Measurements from ENCODE around the gene BHLHA15.

Gene BHLHA15

DNA sequence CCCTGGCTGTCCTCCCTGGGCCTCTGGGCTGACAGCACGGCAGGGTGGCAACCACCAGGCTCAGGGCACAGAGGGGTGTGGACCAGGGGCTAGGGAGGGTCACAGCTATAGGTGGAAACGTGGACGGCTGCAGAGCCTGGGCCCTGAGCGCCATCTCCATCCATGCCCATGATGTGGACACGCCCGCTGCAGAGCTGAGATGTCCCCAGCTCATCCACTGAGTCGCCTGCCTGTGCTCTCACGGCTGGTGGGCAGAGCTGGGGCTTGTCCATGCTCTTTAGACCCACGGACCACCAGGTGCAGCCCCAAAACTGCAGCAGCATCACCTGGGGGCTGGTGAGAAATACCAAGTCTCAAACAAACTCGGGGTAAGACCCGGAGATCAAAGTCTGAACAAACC lies 24.7 kb downstream of the BHLHA15 start:
- no peak overlapping the region for H3K27ac ChIP-seq (ENCODE audit: low read depth, low read length)
- H4K20me1 ChIP-seq (ENCODE audit: low read depth, low read length) = no peaks in the 10 kb centered on the region
- H3F3A ChIP-seq (ENCODE audit: insufficient read depth) = no peaks in the 10 kb centered on the region
- H3K4me2 ChIP-seq (ENCODE audit: low read depth, low read length, poor library complexity, severe bottlenecking) = no peak overlapping the region
- no peaks in the 10 kb centered on the region for H3K9me3 ChIP-seq (ENCODE audit: insufficient read depth, low read length)
- TF ChIP-seq EZH2phosphoT487 (conservative IDR thresholded peaks at IDR 0.05; ENCODE audit: low read length) (no peak), CTCF (IDR thresholded peaks at IDR 0.05; ENCODE audit: insufficient read depth, low read length, poor library complexity, severe bottlenecking) (no peak)
- H3K9ac ChIP-seq (ENCODE audit: low read length) = no peak overlapping the region
- no peak overlapping the region for H3K4me3 ChIP-seq (ENCODE audit: insufficient read depth, low read length, poor library complexity, severe bottlenecking)
- no peaks in the 10 kb centered on the region for H3K79me2 ChIP-seq (ENCODE audit: insufficient read depth, low read length)
- H2AFZ ChIP-seq (ENCODE audit: low read depth, low read length, severe bottlenecking) = no peak overlapping the region
- H3K27me3 ChIP-seq (ENCODE audit: low read length) = no peaks in the 10 kb centered on the region
- no peaks in the 10 kb centered on the region for H3K9me2 ChIP-seq (replicated peaks; ENCODE audit: insufficient read depth, low read length)
- H3K36me3 ChIP-seq (ENCODE audit: low read length) = no peaks in the 10 kb centered on the region

GRCh38 chr7:98236355-98237185 lies 25.3 kb downstream of the BHLHA15 start:
- TF ChIP-seq EZH2phosphoT487 (conservative IDR thresholded peaks at IDR 0.05; ENCODE audit: low read length) = no peak
- TF ChIP-seq CTCF (IDR thresholded peaks at IDR 0.05; ENCODE audit: insufficient read depth, low read length, poor library complexity, severe bottlenecking) = no peak
- Histone ChIP-seq H3K27ac (ENCODE audit: low read depth, low read length) (no peak overlapping the region), H2AFZ (ENCODE audit: low read depth, low read length, severe bottlenecking) (no peak overlapping the region), H3K9me3 (ENCODE audit: insufficient read depth, low read length) (no peaks in the 10 kb centered on the region), H3F3A (ENCODE audit: insufficient read depth) (no peaks in the 10 kb centered on the region), H3K27me3 (ENCODE audit: low read length) (no peaks in the 10 kb centered on the region), H3K9me2 (replicated peaks; ENCODE audit: insufficient read depth, low read length) (no peaks in the 10 kb centered on the region), H4K20me1 (ENCODE audit: low read depth, low read length) (no peaks in the 10 kb centered on the region), H3K36me3 (ENCODE audit: low read length) (no peaks in the 10 kb centered on the region), H3K79me2 (ENCODE audit: insufficient read depth, low read length) (no peaks in the 10 kb centered on the region), H3K9ac (ENCODE audit: low read length) (no peak overlapping the region), H3K4me2 (ENCODE audit: low read depth, low read length, poor library complexity, severe bottlenecking) (no peak overlapping the region), H3K4me3 (ENCODE audit: insufficient read depth, low read length, poor library complexity, severe bottlenecking) (no peak overlapping the region)

DNA sequence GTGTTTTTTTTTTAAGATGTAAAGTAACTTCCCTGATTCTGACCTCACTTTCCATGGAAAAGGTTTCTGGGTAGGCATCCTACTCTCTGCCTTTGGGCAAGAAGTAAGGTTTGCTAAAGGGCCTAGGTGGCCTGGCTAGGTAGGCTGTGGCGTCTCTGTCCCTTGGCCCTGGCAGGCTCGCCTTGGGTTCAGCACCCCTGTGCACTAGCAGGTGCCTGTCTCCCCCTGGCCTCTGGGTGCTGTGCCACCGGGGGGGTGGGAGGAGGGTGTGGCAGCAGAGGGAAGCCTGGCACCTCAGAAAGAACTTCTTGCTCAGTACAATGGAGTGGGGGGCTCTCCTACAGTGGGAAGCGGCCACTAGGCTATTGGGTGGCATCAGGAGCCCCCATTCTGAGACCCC lies 26.8 kb downstream of the BHLHA15 start:
- Histone ChIP-seq H3K9me3 (ENCODE audit: insufficient read depth, low read length) (no peaks in the 10 kb centered on the region), H3K27ac (ENCODE audit: low read depth, low read length) (no peak overlapping the region), H3K79me2 (ENCODE audit: insufficient read depth, low read length) (no peaks in the 10 kb centered on the region), H3K4me3 (ENCODE audit: insufficient read depth, low read length, poor library complexity, severe bottlenecking) (no peak overlapping the region), H2AFZ (ENCODE audit: low read depth, low read length, severe bottlenecking) (no peak overlapping the region), H3K36me3 (ENCODE audit: low read length) (no peaks in the 10 kb centered on the region), H3F3A (ENCODE audit: insufficient read depth) (no peaks in the 10 kb centered on the region), H3K9ac (ENCODE audit: low read length) (no peak overlapping the region), H3K27me3 (ENCODE audit: low read length) (no peaks in the 10 kb centered on the region), H3K9me2 (replicated peaks; ENCODE audit: insufficient read depth, low read length) (no peaks in the 10 kb centered on the region), H4K20me1 (ENCODE audit: low read depth, low read length) (no peaks in the 10 kb centered on the region), H3K4me2 (ENCODE audit: low read depth, low read length, poor library complexity, severe bottlenecking) (no peak overlapping the region)
- TF ChIP-seq EZH2phosphoT487 (conservative IDR thresholded peaks at IDR 0.05; ENCODE audit: low read length) (no peak), CTCF (IDR thresholded peaks at IDR 0.05; ENCODE audit: insufficient read depth, low read length, poor library complexity, severe bottlenecking) (no peak)
